ENCODE data around the gene COL15A1. TPM values are rescaled to one million over a fixed set of nuclear protein-coding genes. Genes with fewer than 3 reads are reported as not detected.

Gene COL15A1
- total RNA-seq, 1 experiment from 2014 or later, result not detected

- Histone ChIP-seq H3K14ac (ENCODE audit: insufficient read depth, low read length) (no peak overlapping the region), H4K5ac (ENCODE audit: insufficient read length, low read depth, low read length) (no peak overlapping the region), H3K79me1 (ENCODE audit: insufficient read depth, low read depth, low read length, poor library complexity, severe bottlenecking) (no peaks in the 10 kb centered on the region), H2BK15ac (ENCODE audit: low read depth, low read length) (no peak overlapping the region), H3K4me1 (ENCODE audit: insufficient read depth, low read length) (no peaks in the 10 kb centered on the region), H3K4ac (ENCODE audit: low read depth, low read length) (no peak overlapping the region), H2BK12ac (ENCODE audit: insufficient read length, low read depth, low read length) (no peak overlapping the region), H2BK120ac (ENCODE audit: low read depth, low read length, poor library complexity, severe bottlenecking) (no peak overlapping the region), H3K9ac (ENCODE audit: extremely low read depth, insufficient read length, low read length) (no peak overlapping the region), H4K8ac (replicated peaks; ENCODE audit: insufficient read length, low read depth, low read length) (no peak overlapping the region), H3K23ac (ENCODE audit: insufficient read length, low read depth, low read length) (no peak overlapping the region), H3T11ph (ENCODE audit: low read length) (no peak overlapping the region), H3K4me2 (ENCODE audit: insufficient read depth, insufficient read length, low read length) (no peak overlapping the region), H2BK20ac (ENCODE audit: low read depth, low read length, poor library complexity, severe bottlenecking) (no peak overlapping the region), H2BK5ac (ENCODE audit: insufficient read length, low read length) (no peak overlapping the region), H3K27me3 (ENCODE audit: insufficient read depth, low read length) (no peaks in the 10 kb centered on the region), H3K23me2 (ENCODE audit: insufficient read length, low read depth, low read length, poor library complexity, severe bottlenecking) (no peaks in the 10 kb centered on the region), H3K18ac (ENCODE audit: insufficient read length, low read depth, low read length) (no peak overlapping the region), H3K9me3 (ENCODE audit: control insufficient read depth, low read depth, low read length) (no peaks in the 10 kb centered on the region), H3K56ac (ENCODE audit: insufficient read length, low read depth, low read length) (no peak overlapping the region), H4K20me1 (ENCODE audit: control insufficient read depth, insufficient read depth, insufficient read length) (no peaks in the 10 kb centered on the region), H2AK5ac (ENCODE audit: insufficient read length, low read length) (no peak overlapping the region), H3K27ac (ENCODE audit: insufficient read length, low read depth, low read length) (no peak overlapping the region), H3K79me2 (ENCODE audit: insufficient read depth, low read length) (no peaks in the 10 kb centered on the region), H2AFZ (ENCODE audit: low read length) (no peak overlapping the region), H4K91ac (ENCODE audit: insufficient read length, low read depth, low read length) (no peak overlapping the region)
- Mint-ChIP-seq H3K4me3 (no peak overlapping the region), H3K4me1 (peaks cover 5 to 9% of the 10 kb centered on the region in 2 experiments; a peak in 2 of 4 replicates), H3K27me3 (ENCODE audit: low read depth) (no peaks in the 10 kb centered on the region), H3K9me3 (no peaks in the 10 kb centered on the region), H3K36me3 (ENCODE audit: insufficient read depth in 1 of 3, low read depth in 3 of 3) (no peaks in the 10 kb centered on the region), H3K27ac (peak overlapping the region in 1 of 3 experiments; percentile 71; a peak in 1 of 7 replicates)
- TF ChIP-seq CTCF (conservative IDR thresholded peaks at IDR 0.05), result no peak
- WGBS (ENCODE audit: extremely low coverage, insufficient read length, low lambda C conversion rate), result no CpG with 5 or more reads among the region's 9 CpGs
- DNase-seq, result no peak
Measured at GRCh38 chr9:99071313-99072039, 127.8 kb downstream of the COL15A1 start.
